SK-N-SH treated with all-trans-retinoic acid at 6 μM for 48 hours (cell line): ENCODE results near the gene PRPH2.

Experiments used
- ARNTL ChIP-seq: fragments of 450-650 bp; formaldehyde crosslinking; IDR thresholded peaks from 2 replicates; pipeline ENCODE4 v1.5.0; 2020; ENCODE audit warnings: low read depth, mild to moderate bottlenecking, moderate library complexity, borderline replicate concordance
- BACH2 ChIP-seq: fragments of 250-450 bp; sonication (Bioruptor Pico); IDR thresholded peaks from 2 replicates; pipeline ENCODE4 v1.9.0; 2021; ENCODE audit warnings: mild to moderate bottlenecking, borderline replicate concordance
- CREB5 ChIP-seq: fragments of 250-450 bp; sonication (Bioruptor Pico); IDR thresholded peaks from 2 replicates; pipeline ENCODE4 v1.5.1; 2020; ENCODE audit warnings: low read depth, mild to moderate bottlenecking, moderate library complexity
- CSDC2 ChIP-seq: fragments of 250-450 bp; sonication (Bioruptor Pico); IDR thresholded peaks from 2 replicates; pipeline ENCODE4 v1.5.0; 2020; ENCODE audit warnings: mild to moderate bottlenecking, moderate library complexity
- PATZ1 ChIP-seq: fragments of 250-450 bp; sonication (Bioruptor Pico); IDR thresholded peaks from 2 replicates; pipeline ENCODE4 v1.8.0; 2020; ENCODE audit warnings: mild to moderate bottlenecking, moderate library complexity, borderline replicate concordance
- SNAI2 ChIP-seq: fragments of 250-450 bp; sonication (Bioruptor Pico); IDR thresholded peaks from 2 replicates; pipeline ENCODE4 v1.5.0; 2020; ENCODE audit warnings: mild to moderate bottlenecking, moderate library complexity
- TSHZ2 ChIP-seq: fragments of 250-450 bp; sonication (Bioruptor Pico); IDR thresholded peaks from 2 replicates; pipeline ENCODE4 v1.5.0; 2020; ENCODE audit warnings: mild to moderate bottlenecking, moderate library complexity
- ZC3H10 ChIP-seq: fragments of 250-450 bp; sonication (Bioruptor Pico); IDR thresholded peaks from 2 replicates; pipeline ENCODE4 v1.5.1; 2021; ENCODE audit warnings: mild to moderate bottlenecking, moderate library complexity
- ZFP30 ChIP-seq: fragments of 450-650 bp; formaldehyde crosslinking; IDR thresholded peaks from 2 replicates; pipeline ENCODE4 v1.5.0; 2022; ENCODE audit warnings: mild to moderate bottlenecking, moderate library complexity
- ZNF8 ChIP-seq: fragments of 450-650 bp; formaldehyde crosslinking; IDR thresholded peaks from 2 replicates; pipeline ENCODE4 v1.5.0; 2020; ENCODE audit warnings: mild to moderate bottlenecking, moderate library complexity

GRCh38 chr6:42771741-42772100 lies 49.3 kb upstream of the PRPH2 start:
- TF ChIP-seq CSDC2 (CRISPR knock-in tag) (no peak), ZC3H10 (CRISPR knock-in tag) (no peak), ZNF8 (CRISPR knock-in tag) (no peak), TSHZ2 (CRISPR knock-in tag) (no peak), ZFP30 (CRISPR knock-in tag) (no peak), BACH2 (CRISPR knock-in tag) (no peak), CREB5 (CRISPR knock-in tag) (no peak), PATZ1 (CRISPR knock-in tag) (no peak), ARNTL (CRISPR knock-in tag) (no peak), SNAI2 (CRISPR knock-in tag) (no peak)
